Fibroblast of lung (primary cell): ENCODE data around the gene CFAP161. TPM values are rescaled to one million over a fixed set of nuclear protein-coding genes. Genes with fewer than 3 reads are reported as not detected.

Experiments
- DNase-seq, 2 donors: peaks; one replicate each; pipeline versions ENCODE4 v3.0.0 to v3.0.0-alpha.2; 2010; ENCODE audit warnings: low read depth in 2 of 2
- H2AFZ ChIP-seq: 2 replicates; pipeline ENCODE4 v1.5.1; 2012; ENCODE audit warnings: low read length, control low read depth, inconsistent platforms
- H3K27ac ChIP-seq: 2 replicates; pipeline ENCODE4 v1.5.1; 2011; ENCODE audit warnings: low read length, control low read depth; ENCODE audit not compliant: insufficient read depth
- H3K27me3 ChIP-seq: 2 replicates; pipeline ENCODE4 v1.5.1; 2011; ENCODE audit warnings: mild to moderate bottlenecking, low read length; ENCODE audit not compliant: control insufficient read depth, insufficient read depth
- H3K36me3 ChIP-seq: 2 replicates; pipeline ENCODE4 v1.5.1; 2011; ENCODE audit warnings: low read length; ENCODE audit not compliant: control insufficient read depth, insufficient read depth
- H3K4me1 ChIP-seq: 2 replicates; pipeline ENCODE4 v1.5.1; 2011; ENCODE audit warnings: low read length; ENCODE audit not compliant: control insufficient read depth, insufficient read depth; ENCODE audit errors: extremely low read depth
- H3K4me2 ChIP-seq: 2 replicates; pipeline ENCODE4 v1.5.1; 2011; ENCODE audit warnings: low read length, control low read depth; ENCODE audit not compliant: insufficient read depth; ENCODE audit errors: extremely low read depth
- H3K4me3 ChIP-seq, 4 experiments: fragments of 200-600 bp in 1 of 4; sonication (generic) in 1 of 4; replicated peaks in 1 of 4; 2 replicates each; pipeline ENCODE4 v1.5.1; 2011 to 2016; ENCODE audit warnings: low read length in 4 of 4, low read depth in 3 of 4, mild to moderate bottlenecking in 3 of 4, control low read depth in 2 of 4, inconsistent platforms in 1 of 4, mixed read lengths in 1 of 4; ENCODE audit not compliant: insufficient read depth in 1 of 4; ENCODE audit errors: control extremely low read depth in 1 of 4
- H3K79me2 ChIP-seq: 2 replicates; pipeline ENCODE4 v1.5.1; 2012; ENCODE audit warnings: mild to moderate bottlenecking, low read length, inconsistent platforms; ENCODE audit not compliant: control insufficient read depth, insufficient read depth
- H3K9ac ChIP-seq: 2 replicates; pipeline ENCODE4 v1.5.1; 2011; ENCODE audit warnings: mild to moderate bottlenecking, low read length, control low read depth; ENCODE audit not compliant: insufficient read depth
- H3K9me3 ChIP-seq: 2 replicates; pipeline ENCODE4 v1.5.1; 2012; ENCODE audit warnings: low read depth, low read length; ENCODE audit not compliant: control insufficient read depth, insufficient read depth
- H4K20me1 ChIP-seq: 2 replicates; pipeline ENCODE4 v1.5.1; 2011; ENCODE audit warnings: low read length; ENCODE audit not compliant: control insufficient read depth, insufficient read depth; ENCODE audit errors: extremely low read depth
- EZH2 ChIP-seq: IDR thresholded peaks from 2 replicates; pipeline ENCODE4 v1.5.1; 2012; ENCODE audit warnings: low read length, control low read depth, mild to moderate bottlenecking; ENCODE audit errors: missing control alignments
- polyA plus RNA-seq, 2 donors: library from polyadenylated mRNA; depleted of rRNA in 1 of 2; stranded (reverse) in 1 of 2; unstranded in 1 of 2; fragments of >200 nt; gene quantifications; 2 replicates each; pipeline ENCODE4 v1.2.1, GENCODE V29; 2011 to 2012; ENCODE audit warnings: missing spikeins in 1 of 2
- total RNA-seq: library from RNA; depleted of rRNA; stranded (reverse); fragments of >200 nt; gene quantifications from 2 replicates; pipeline ENCODE4 v1.2.1, GENCODE V29; 2014
- TF ChIP-seq, protein P1 (sequence below), 2 donors: IDR thresholded peaks in 1 of 2; conservative IDR thresholded peaks in 1 of 2; 1 replicate in 1 of 2; 2 replicates in 1 of 2; pipeline ENCODE4 v1.5.1; 2011 to 2012; ENCODE audit warnings: low read length in 2 of 2, control low read depth in 1 of 2, inconsistent platforms in 1 of 2, low read depth in 1 of 2, mild to moderate bottlenecking in 1 of 2

Gene CFAP161
- total and polyA plus RNA-seq, 2 donors (not counting 1 experiment from before 2014, with no cell fraction given): 0.17 TPM; not detected in 1

DNA sequence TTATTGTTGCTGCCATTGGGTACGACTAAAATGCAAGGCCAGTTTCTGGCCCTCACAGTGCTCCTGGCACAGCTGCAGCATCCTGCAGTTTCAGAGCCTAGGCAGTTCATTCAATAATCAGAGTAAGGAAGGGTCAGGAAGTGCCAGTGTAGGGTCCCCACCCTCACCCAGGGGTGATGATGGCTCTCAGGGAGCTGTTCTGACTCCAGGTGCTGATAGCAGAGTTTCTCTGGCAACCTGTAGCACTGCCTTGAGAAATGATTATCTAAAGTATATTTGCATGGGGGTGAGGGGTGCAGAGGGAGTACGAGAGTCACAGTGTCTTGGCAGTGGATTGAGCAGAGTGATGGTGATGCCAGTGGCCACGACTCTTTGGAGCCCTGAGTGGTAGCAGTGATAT lies 47.1 kb downstream of the CFAP161 start:
- Histone ChIP-seq H3K79me2 (no peaks in the 10 kb centered on the region), H3K4me2 (no peak overlapping the region), H3K36me3 (no peaks in the 10 kb centered on the region), H3K27me3 (no peaks in the 10 kb centered on the region), H3K9ac (no peak overlapping the region), H3K4me1 (peaks cover 18% of the 10 kb centered on the region), H2AFZ (no peak overlapping the region), H3K27ac (no peak overlapping the region), H4K20me1 (no peaks in the 10 kb centered on the region), H3K4me3 (no peak overlapping the region), H3K9me3 (no peaks in the 10 kb centered on the region)
- no peak for TF ChIP-seq EZH2
- TF ChIP-seq, protein P1, sequence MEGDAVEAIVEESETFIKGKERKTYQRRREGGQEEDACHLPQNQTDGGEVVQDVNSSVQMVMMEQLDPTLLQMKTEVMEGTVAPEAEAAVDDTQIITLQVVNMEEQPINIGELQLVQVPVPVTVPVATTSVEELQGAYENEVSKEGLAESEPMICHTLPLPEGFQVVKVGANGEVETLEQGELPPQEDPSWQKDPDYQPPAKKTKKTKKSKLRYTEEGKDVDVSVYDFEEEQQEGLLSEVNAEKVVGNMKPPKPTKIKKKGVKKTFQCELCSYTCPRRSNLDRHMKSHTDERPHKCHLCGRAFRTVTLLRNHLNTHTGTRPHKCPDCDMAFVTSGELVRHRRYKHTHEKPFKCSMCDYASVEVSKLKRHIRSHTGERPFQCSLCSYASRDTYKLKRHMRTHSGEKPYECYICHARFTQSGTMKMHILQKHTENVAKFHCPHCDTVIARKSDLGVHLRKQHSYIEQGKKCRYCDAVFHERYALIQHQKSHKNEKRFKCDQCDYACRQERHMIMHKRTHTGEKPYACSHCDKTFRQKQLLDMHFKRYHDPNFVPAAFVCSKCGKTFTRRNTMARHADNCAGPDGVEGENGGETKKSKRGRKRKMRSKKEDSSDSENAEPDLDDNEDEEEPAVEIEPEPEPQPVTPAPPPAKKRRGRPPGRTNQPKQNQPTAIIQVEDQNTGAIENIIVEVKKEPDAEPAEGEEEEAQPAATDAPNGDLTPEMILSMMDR (conservative IDR thresholded peaks at IDR 0.05 in 1 of 2, IDR thresholded peaks at IDR 0.05 in 1 of 2; ENCODE audit: low read depth in 1 of 2, low read length in 2 of 2): no peak
- no peak for DNase-seq

DNA sequence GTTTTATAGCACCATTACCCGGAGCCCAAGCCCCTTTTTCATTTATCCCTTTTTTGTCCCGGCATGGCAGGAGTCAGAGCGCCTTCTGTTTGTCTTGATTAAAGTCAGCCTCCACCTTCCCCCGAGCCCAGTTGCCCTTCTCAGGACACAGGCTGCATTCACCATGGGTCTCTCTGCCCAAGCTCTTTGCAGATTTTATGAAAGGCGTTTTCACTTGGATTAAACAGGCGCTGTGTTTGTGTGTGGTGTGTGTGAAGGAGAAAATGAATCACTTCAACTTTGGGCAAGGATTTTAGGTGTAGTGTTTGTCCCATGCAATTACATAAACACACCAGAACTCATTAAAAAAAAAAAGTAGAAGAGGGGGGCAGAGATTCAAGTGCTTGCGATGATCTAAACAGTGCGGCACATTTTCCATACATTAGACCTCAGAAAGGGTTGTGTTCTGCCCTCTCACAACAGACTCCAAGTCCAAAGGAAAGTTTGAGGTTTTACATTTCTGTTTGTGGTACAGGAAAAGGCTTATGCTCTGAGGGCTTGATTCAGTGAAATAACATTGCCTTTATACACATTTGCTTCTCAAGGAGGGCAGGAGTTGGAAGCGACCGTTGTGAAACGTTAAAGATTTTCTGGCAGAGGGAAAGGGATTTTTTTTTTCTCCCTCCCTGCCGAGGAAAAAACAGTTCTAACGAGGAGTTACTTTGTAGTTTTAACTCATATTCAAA lies 48.1 kb downstream of the CFAP161 start:
- no peaks in the 10 kb centered on the region for H3K9me3 ChIP-seq
- H3K27me3 ChIP-seq: no peaks in the 10 kb centered on the region
- no peaks in the 10 kb centered on the region for H4K20me1 ChIP-seq
- no peak for TF ChIP-seq EZH2
- TF ChIP-seq, protein P1 (conservative IDR thresholded peaks at IDR 0.05 in 1 of 2, IDR thresholded peaks at IDR 0.05 in 1 of 2; ENCODE audit: low read depth in 1 of 2, low read length in 2 of 2): no peak
- no peaks in the 10 kb centered on the region for H3K79me2 ChIP-seq
- peak overlapping the region; percentile 73 for H3K4me2 ChIP-seq
- H3K4me1 ChIP-seq: peaks cover 18% of the 10 kb centered on the region
- peak overlapping the region; percentile 20 for H3K9ac ChIP-seq
- peak overlapping the region; percentile 29 for H3K27ac ChIP-seq
- H2AFZ ChIP-seq: peak overlapping the region; percentile 47
- H3K4me3 ChIP-seq: peak overlapping the region; percentile 19 to 64 (median 50)
- peak; percentile 11 to 71 for DNase-seq
- no peaks in the 10 kb centered on the region for H3K36me3 ChIP-seq

- Histone ChIP-seq H3K27ac (peak overlapping the region; percentile 29), H3K4me2 (peak overlapping the region; percentile 73), H2AFZ (peak overlapping the region; percentile 47)
These were observed 48.8 kb downstream of the CFAP161 start for GRCh38 chr15:81182756-81183438.

More at GRCh38 chr15:81182756-81183438, 48.8 kb downstream of the CFAP161 start:
- no peaks in the 10 kb centered on the region for H3K36me3 ChIP-seq
- H3K9me3 ChIP-seq: no peaks in the 10 kb centered on the region
- H4K20me1 ChIP-seq: no peaks in the 10 kb centered on the region
- peaks cover 18% of the 10 kb centered on the region for H3K4me1 ChIP-seq
- H3K27me3 ChIP-seq: no peaks in the 10 kb centered on the region
- TF ChIP-seq EZH2: no peak
- TF ChIP-seq, protein P1 (conservative IDR thresholded peaks at IDR 0.05 in 1 of 2, IDR thresholded peaks at IDR 0.05 in 1 of 2; ENCODE audit: low read depth in 1 of 2, low read length in 2 of 2): peak; percentile 39 to 44
- no peaks in the 10 kb centered on the region for H3K79me2 ChIP-seq
- peak in 1 of 2 donors; percentile 47 for DNase-seq
- H3K4me3 ChIP-seq: peak overlapping the region; percentile 19 to 64 (median 50)
- peak overlapping the region; percentile 20 for H3K9ac ChIP-seq
